Hepatocyte (in vitro differentiated cells): Measurements from ENCODE around the gene ATP13A1. TPM values are rescaled to one million over a fixed set of nuclear protein-coding genes. Genes with fewer than 3 reads are reported as not detected.

Source experiments
- DNase-seq: peaks from one replicate; pipeline ENCODE4 v3.0.0-alpha.2; 2016; ENCODE audit warnings: low spot score
- H2AFZ ChIP-seq: fragments of 200-600 bp; sonication (generic); 2 replicates; pipeline ENCODE4 v1.6.0; 2016; ENCODE audit warnings: antibody characterized with exemption, mild to moderate bottlenecking
- H3K27ac ChIP-seq: fragments of 200-600 bp; sonication (generic); 2 replicates; pipeline ENCODE4 v1.5.1; 2016; ENCODE audit warnings: mild to moderate bottlenecking
- H3K27me3 ChIP-seq: fragments of 200-600 bp; sonication (generic); 2 replicates; pipeline ENCODE4 v1.6.1; 2016
- H3K36me3 ChIP-seq: fragments of 200-600 bp; sonication (generic); replicated peaks from 2 replicates; pipeline ENCODE4 v1.5.1; 2016; ENCODE audit warnings: low read depth; ENCODE audit not compliant: insufficient read depth
- H3K4me1 ChIP-seq: fragments of 200-600 bp; sonication (generic); 2 replicates; pipeline ENCODE4 v1.5.1; 2016; ENCODE audit warnings: mild to moderate bottlenecking, moderate library complexity; ENCODE audit not compliant: insufficient read depth
- H3K4me2 ChIP-seq: fragments of 200-600 bp; sonication (generic); 2 replicates; pipeline ENCODE4 v1.6.0; 2016
- H3K4me3 ChIP-seq: fragments of 200-600 bp; sonication (generic); 2 replicates; pipeline ENCODE4 v1.5.1; 2016; ENCODE audit warnings: mild to moderate bottlenecking
- H3K79me2 ChIP-seq: fragments of 200-600 bp; sonication (generic); 2 replicates; pipeline ENCODE4 v1.6.0; 2017; ENCODE audit warnings: mild to moderate bottlenecking
- H3K9me2 ChIP-seq: fragments of 200-600 bp; sonication (generic); replicated peaks from 2 replicates; pipeline ENCODE4 v1.6.0; 2017; ENCODE audit warnings: mild to moderate bottlenecking; ENCODE audit not compliant: insufficient read depth
- H3K9me3 ChIP-seq: fragments of 200-600 bp; sonication (generic); 2 replicates; pipeline ENCODE4 v1.5.1; 2016; ENCODE audit warnings: low read depth, mild to moderate bottlenecking
- H4K20me1 ChIP-seq: fragments of 200-600 bp; sonication (generic); 2 replicates; pipeline ENCODE4 v1.6.0; 2016; ENCODE audit warnings: mild to moderate bottlenecking; ENCODE audit not compliant: insufficient read depth, poor library complexity, severe bottlenecking
- EZH2 ChIP-seq: fragments of 200-600 bp; sonication (generic); IDR thresholded peaks from 2 replicates; pipeline ENCODE4 v1.6.1; 2016; ENCODE audit warnings: antibody characterized with exemption, mild to moderate bottlenecking, borderline replicate concordance
- EZH2phosphoT487 ChIP-seq: fragments of 200-600 bp; sonication (generic); IDR thresholded peaks from one replicate; pipeline ENCODE4 v1.6.1; 2018; ENCODE audit warnings: antibody characterized with exemption, mild to moderate bottlenecking, low read depth, moderate library complexity; ENCODE audit not compliant: unreplicated experiment, severe bottlenecking
- WGBS: methylation state at CpG from one replicate; pipeline ENCODE4 v1.1.6; 2016; ENCODE audit warnings: low lambda C conversion rate; ENCODE audit errors: missing lambda C conversion rate; 5-methylcytosine and 5-hydroxymethylcytosine counted together
- polyA plus RNA-seq: library from polyadenylated mRNA; unstranded; fragments of >200 nt; fragmentation: Nextera tagmentation; extraction: Ambion mirVana; gene quantifications from 2 replicates; pipeline ENCODE4 v1.2.1, GENCODE V29; 2016
- total RNA-seq: library from RNA; depleted of rRNA; stranded (reverse); fragments of >200 nt; gene quantifications from 2 replicates; pipeline ENCODE4 v1.2.3, GENCODE V29; 2014
- TF ChIP-seq, protein P1 (sequence below): fragments of 200-600 bp; sonication (generic); IDR thresholded peaks from 2 replicates; pipeline ENCODE4 v1.5.1; 2016; ENCODE audit warnings: antibody characterized with exemption, mild to moderate bottlenecking; ENCODE audit not compliant: poor library complexity

Gene ATP13A1
- total and polyA plus RNA-seq, 2 experiments from 2014 or later = 97.5 to 113 TPM

DNA sequence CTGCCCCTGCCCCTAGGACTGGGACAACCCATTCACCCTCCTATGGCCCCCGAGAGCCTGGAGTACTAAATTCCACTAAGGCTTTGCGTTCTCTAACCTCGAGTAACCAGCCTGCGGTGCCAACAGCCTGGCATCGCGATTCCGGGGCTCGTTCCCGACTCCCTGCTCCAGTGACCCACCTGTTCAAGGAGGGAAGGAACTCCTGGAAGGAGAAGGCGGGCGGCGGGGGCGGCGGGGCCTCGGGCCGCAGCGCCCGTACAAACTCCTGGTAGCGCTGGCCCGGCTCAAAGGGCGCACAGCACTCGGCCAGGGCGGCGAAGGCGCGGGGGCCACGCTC, 26.3 kb downstream of the ATP13A1 start:
- no peak for TF ChIP-seq EZH2phosphoT487
- no peak for TF ChIP-seq EZH2
- TF ChIP-seq, protein P1, sequence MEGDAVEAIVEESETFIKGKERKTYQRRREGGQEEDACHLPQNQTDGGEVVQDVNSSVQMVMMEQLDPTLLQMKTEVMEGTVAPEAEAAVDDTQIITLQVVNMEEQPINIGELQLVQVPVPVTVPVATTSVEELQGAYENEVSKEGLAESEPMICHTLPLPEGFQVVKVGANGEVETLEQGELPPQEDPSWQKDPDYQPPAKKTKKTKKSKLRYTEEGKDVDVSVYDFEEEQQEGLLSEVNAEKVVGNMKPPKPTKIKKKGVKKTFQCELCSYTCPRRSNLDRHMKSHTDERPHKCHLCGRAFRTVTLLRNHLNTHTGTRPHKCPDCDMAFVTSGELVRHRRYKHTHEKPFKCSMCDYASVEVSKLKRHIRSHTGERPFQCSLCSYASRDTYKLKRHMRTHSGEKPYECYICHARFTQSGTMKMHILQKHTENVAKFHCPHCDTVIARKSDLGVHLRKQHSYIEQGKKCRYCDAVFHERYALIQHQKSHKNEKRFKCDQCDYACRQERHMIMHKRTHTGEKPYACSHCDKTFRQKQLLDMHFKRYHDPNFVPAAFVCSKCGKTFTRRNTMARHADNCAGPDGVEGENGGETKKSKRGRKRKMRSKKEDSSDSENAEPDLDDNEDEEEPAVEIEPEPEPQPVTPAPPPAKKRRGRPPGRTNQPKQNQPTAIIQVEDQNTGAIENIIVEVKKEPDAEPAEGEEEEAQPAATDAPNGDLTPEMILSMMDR = no peak
- H3K9me2 ChIP-seq = no peaks in the 10 kb centered on the region
- 93% methylated on average over 11 of the region's 27 CpGs for WGBS
- H3K9me3 ChIP-seq = no peaks in the 10 kb centered on the region
- DNase-seq = no peak
- H3K27ac ChIP-seq = no peak overlapping the region
- H3K4me3 ChIP-seq = no peak overlapping the region
- no peak overlapping the region for H3K4me2 ChIP-seq
- H2AFZ ChIP-seq = no peak overlapping the region
- no peaks in the 10 kb centered on the region for H3K36me3 ChIP-seq
- no peaks in the 10 kb centered on the region for H4K20me1 ChIP-seq
- no peaks in the 10 kb centered on the region for H3K79me2 ChIP-seq
- H3K4me1 ChIP-seq = no peaks in the 10 kb centered on the region
- H3K27me3 ChIP-seq = no peaks in the 10 kb centered on the region

DNA sequence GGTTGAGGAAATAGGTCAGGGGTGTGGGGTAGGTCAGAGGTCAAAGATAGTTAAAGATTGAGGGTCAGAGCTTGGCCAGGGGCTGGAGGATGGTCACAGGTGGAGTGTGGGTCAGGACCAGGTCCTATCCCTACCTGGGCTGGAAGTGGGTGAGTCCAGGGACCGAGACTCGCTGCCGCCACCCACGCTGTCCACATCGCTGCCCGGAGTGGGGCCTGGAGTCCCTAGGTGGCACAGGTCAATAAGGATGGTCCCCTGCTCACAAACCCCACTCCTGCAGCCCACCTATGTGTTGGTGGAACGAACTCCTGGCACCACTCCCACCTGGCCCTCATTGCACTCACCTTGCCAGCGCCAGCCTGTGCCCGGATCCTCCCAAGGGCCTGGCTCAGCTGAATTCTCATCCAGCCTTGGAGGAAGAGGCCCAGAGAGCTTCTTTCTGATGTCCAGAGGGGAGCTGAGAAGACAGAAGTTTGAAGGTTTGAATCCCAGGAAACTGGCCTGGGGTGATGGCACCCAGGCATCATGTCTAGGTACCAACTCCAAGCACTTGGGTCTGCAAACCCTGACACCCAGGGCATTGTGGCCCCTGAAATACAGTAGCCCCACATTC, 26.8 kb downstream of the ATP13A1 start:
- no peak for DNase-seq
- no peaks in the 10 kb centered on the region for H3K9me2 ChIP-seq
- TF ChIP-seq EZH2phosphoT487 (no peak), EZH2 (no peak)
- no peaks in the 10 kb centered on the region for H3K4me1 ChIP-seq
- no peaks in the 10 kb centered on the region for H3K79me2 ChIP-seq
- H3K9me3 ChIP-seq = no peaks in the 10 kb centered on the region
- H3K4me3 ChIP-seq = no peak overlapping the region
- H2AFZ ChIP-seq = no peak overlapping the region
- H4K20me1 ChIP-seq = no peaks in the 10 kb centered on the region
- H3K27me3 ChIP-seq = no peaks in the 10 kb centered on the region
- H3K27ac ChIP-seq = no peak overlapping the region
- H3K36me3 ChIP-seq = no peaks in the 10 kb centered on the region
- WGBS = 97% methylated on average over 9 of the region's 9 CpGs
- no peak overlapping the region for H3K4me2 ChIP-seq

GRCh38 chr19:19635313-19635702, 28.2 kb downstream of the ATP13A1 start:
- H3K27ac ChIP-seq = no peak overlapping the region
- no peak overlapping the region for H2AFZ ChIP-seq
- H3K36me3 ChIP-seq = no peaks in the 10 kb centered on the region
- no peaks in the 10 kb centered on the region for H3K27me3 ChIP-seq
- H3K4me2 ChIP-seq = no peak overlapping the region
- no peaks in the 10 kb centered on the region for H3K9me3 ChIP-seq
- WGBS = over 99% methylated on average over 14 of the region's 14 CpGs
- TF ChIP-seq EZH2phosphoT487 (no peak), EZH2 (no peak)
- TF ChIP-seq, protein P1 = no peak
- no peak overlapping the region for H3K4me3 ChIP-seq
- no peaks in the 10 kb centered on the region for H3K9me2 ChIP-seq
- no peaks in the 10 kb centered on the region for H3K4me1 ChIP-seq
- no peaks in the 10 kb centered on the region for H4K20me1 ChIP-seq
- no peaks in the 10 kb centered on the region for H3K79me2 ChIP-seq
- no peak for DNase-seq

DNA sequence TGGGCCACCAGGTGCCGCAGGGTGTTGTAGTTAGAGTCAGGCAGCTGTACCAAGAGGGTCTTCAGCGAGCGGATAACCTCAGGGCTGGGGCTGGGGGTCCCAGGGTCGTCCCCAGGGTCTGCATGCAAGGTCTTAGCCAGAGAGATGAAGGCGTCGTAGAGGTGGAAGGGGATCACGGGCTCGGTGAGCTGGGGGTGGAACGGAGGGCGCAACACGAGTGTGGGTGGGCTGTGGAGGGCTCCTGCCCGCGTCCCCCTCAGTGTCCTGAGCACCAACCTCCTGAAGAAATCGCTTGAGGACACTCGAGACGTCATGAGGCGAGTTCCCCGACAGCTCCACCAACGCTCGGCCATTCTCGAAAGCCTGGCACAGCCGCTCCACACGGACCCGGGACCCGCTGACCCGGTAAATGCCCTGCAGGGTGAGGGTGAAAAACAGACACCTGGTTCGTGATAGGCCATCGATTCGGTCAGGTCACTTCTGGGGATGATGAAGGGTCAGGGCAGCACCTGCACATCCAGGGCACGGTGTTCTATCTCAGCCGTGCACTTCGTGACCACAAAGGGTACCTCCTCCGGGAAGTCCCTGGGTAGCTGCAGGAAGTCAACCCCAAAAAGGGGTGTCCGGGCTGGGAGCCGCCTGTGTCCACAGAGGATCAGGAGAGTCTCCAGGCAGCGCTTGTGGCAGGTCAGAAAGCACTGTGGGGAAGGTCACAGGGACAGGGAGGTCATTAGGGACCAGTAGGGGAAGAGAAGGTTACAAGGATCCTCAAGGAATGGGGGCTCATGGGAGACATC, 28.8 kb downstream of the ATP13A1 start:
- Histone ChIP-seq H2AFZ (no peak overlapping the region), H3K9me2 (no peaks in the 10 kb centered on the region), H4K20me1 (no peaks in the 10 kb centered on the region), H3K4me1 (no peaks in the 10 kb centered on the region), H3K79me2 (no peaks in the 10 kb centered on the region), H3K27ac (no peak overlapping the region), H3K4me3 (no peak overlapping the region), H3K9me3 (no peaks in the 10 kb centered on the region), H3K27me3 (no peaks in the 10 kb centered on the region), H3K36me3 (no peaks in the 10 kb centered on the region), H3K4me2 (no peak overlapping the region)
- TF ChIP-seq EZH2 (no peak), EZH2phosphoT487 (no peak)
- TF ChIP-seq, protein P1 = no peak
- no peak for DNase-seq
- 96% methylated on average over 28 of the region's 36 CpGs for WGBS
